A673 (cell line): ENCODE data around the gene APC2.

Experiments
- CTCF ChIP-seq: fragments of 300-800, 200-600 bp; sonication (generic); conservative IDR thresholded peaks from 2 replicates; pipeline ENCODE4 v1.5.1; 2017; ENCODE audit warnings: low read depth, mild to moderate bottlenecking, antibody characterized with exemption, low read length, moderate library complexity, mixed read lengths
- EZH2 ChIP-seq: fragments of 200-600 bp; sonication (generic); IDR thresholded peaks from 2 replicates; pipeline ENCODE4 v1.6.1; 2017; ENCODE audit warnings: borderline replicate concordance, low read depth, mild to moderate bottlenecking, mixed read lengths, antibody characterized with exemption, low read length; ENCODE audit not compliant: poor library complexity, severe bottlenecking

GRCh38 chr19:1491114-1491848 is 41.4 kb downstream of the APC2 start, which contains the start of gene REEP6:
- TF ChIP-seq CTCF = no peak
- TF ChIP-seq EZH2 = no peak
